ENCODE data around the gene ADAMTS16. TPM values are rescaled to one million over a fixed set of nuclear protein-coding genes. Genes with fewer than 3 reads are reported as not detected.

ADAMTS16 gene
- total and polyA plus RNA-seq, 2 experiments from 2014 or later = 2.8 to 15.4 TPM

DNA sequence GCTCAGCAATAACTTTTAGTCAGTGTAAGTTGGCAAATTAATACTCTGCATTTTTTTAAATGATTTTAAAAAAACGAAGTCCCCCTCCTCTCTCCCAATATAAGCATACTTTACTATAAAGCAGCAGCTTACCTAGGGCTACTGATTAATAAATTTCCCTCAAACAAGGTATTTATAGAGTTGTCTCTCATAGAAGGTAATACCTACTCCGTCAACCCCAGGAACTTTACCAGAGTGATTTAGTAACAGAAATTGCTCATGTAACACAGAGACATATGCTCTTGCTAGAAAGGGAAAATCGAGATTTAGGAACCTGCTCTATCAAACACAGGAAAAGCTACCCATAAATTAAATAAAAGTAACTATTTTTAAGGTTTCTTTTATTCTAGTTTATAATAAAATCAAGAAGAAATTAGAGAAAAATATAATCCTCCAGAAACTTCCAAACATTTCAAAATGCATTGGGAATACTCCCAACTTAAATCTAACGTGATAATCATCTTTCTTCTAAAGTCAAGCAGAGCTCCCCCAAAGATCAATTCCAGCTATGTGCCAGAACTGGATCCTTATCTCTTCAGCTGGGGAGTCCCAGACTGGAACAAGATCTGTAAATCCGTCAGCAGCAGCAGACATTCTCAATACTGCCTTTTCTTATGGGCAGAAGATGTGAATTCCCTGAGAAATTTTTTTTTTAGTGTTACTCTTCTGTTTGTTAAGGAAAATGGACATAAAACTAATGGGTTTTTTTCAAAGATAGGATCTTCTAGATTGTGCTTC lies 69.6 kb downstream of the ADAMTS16 start (continued):
- TF ChIP-seq ZNF114 (CRISPR knock-in tag; IDR thresholded peaks at IDR 0.05) = no peak
- no peak for TF ChIP-seq STAT1 (IDR thresholded peaks at IDR 0.05; ENCODE audit: unreplicated experiment)
- no peak for TF ChIP-seq EZH2 (IDR thresholded peaks at IDR 0.05; ENCODE audit: low read depth, unreplicated experiment)
- TF ChIP-seq ZNF331 (CRISPR knock-in tag; IDR thresholded peaks at IDR 0.05; ENCODE audit: low read depth) = no peak
- TF ChIP-seq, protein P1, sequence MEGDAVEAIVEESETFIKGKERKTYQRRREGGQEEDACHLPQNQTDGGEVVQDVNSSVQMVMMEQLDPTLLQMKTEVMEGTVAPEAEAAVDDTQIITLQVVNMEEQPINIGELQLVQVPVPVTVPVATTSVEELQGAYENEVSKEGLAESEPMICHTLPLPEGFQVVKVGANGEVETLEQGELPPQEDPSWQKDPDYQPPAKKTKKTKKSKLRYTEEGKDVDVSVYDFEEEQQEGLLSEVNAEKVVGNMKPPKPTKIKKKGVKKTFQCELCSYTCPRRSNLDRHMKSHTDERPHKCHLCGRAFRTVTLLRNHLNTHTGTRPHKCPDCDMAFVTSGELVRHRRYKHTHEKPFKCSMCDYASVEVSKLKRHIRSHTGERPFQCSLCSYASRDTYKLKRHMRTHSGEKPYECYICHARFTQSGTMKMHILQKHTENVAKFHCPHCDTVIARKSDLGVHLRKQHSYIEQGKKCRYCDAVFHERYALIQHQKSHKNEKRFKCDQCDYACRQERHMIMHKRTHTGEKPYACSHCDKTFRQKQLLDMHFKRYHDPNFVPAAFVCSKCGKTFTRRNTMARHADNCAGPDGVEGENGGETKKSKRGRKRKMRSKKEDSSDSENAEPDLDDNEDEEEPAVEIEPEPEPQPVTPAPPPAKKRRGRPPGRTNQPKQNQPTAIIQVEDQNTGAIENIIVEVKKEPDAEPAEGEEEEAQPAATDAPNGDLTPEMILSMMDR (conservative IDR thresholded peaks at IDR 0.05; ENCODE audit: low read depth in 2 of 2) = no peak
- TF ChIP-seq CREB1 (CRISPR knock-in tag; IDR thresholded peaks at IDR 0.05; ENCODE audit: low read depth) = no peak
- no peak for TF ChIP-seq NANOG (IDR thresholded peaks at IDR 0.05; ENCODE audit: borderline replicate concordance)
- TF ChIP-seq JUNB (IDR thresholded peaks at IDR 0.05; ENCODE audit: unreplicated experiment) = no peak

DNA sequence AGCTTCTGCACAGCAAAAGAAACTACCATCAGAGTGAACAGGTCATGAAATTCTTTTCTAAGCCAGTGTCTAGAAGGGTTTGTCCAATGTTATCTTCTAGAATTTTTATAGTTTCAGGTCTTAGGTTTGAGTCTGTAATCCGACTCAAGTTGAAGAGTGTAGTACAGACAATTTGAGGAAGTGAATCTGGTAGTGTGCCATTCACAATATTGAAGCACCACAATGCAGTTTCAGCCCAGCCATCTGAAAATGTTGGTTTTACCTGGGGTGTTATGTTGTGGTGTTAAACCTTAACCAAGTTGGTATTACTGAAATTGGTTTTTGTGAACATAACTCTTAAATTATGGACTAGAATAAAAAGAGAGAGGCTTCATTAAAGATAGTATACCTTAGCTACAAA lies 77.2 kb downstream of the ADAMTS16 start:
- ATAC-seq (no peak), DNase-seq (ENCODE audit: low spot score) (no peak)
- H3K36me3 Mint-ChIP-seq (ENCODE audit: low read depth) = no peaks in the 10 kb centered on the region; the same call in 2 of the 3 replicates
- Histone ChIP-seq H3K79me2 (replicated peaks; ENCODE audit: insufficient read depth) (no peaks in the 10 kb centered on the region), H3K4me1 (ENCODE audit: insufficient read depth) (peaks cover 8% of the 10 kb centered on the region; the same call in 1 of the 2 replicates), H3F3A (replicated peaks; ENCODE audit: low read depth) (no peaks in the 10 kb centered on the region), H3K4me2 (no peak overlapping the region), H3K27me3 (ENCODE audit: insufficient read depth) (no peaks in the 10 kb centered on the region), H4K20me1 (replicated peaks; ENCODE audit: insufficient read depth) (no peaks in the 10 kb centered on the region), H2AFZ (no peak overlapping the region), H3K9me2 (ENCODE audit: insufficient read depth) (no peaks in the 10 kb centered on the region), H3K27ac (ENCODE audit: low read depth) (no peak overlapping the region), H3K4me3 (no peak overlapping the region), H3K36me3 (ENCODE audit: insufficient read depth) (0 out of 2 replicates have a peak, but pooled peaks cover 2% of the 10 kb centered on the region)
- no peaks in the 10 kb centered on the region for H3K9me3 Mint-ChIP-seq
- no peak overlapping the region for H3K4me3 Mint-ChIP-seq
- H3K4me1 Mint-ChIP-seq = no peaks in the 10 kb centered on the region; the same call in 2 of the 3 replicates
- H3K27me3 Mint-ChIP-seq (ENCODE audit: insufficient read depth, low read depth, poor library complexity) = peaks cover 2% of the 10 kb centered on the region
- no peak overlapping the region for H3K27ac Mint-ChIP-seq
- TF ChIP-seq, protein P1 (conservative IDR thresholded peaks at IDR 0.05; ENCODE audit: low read depth in 2 of 2) = no peak
- TF ChIP-seq, protein P2, sequence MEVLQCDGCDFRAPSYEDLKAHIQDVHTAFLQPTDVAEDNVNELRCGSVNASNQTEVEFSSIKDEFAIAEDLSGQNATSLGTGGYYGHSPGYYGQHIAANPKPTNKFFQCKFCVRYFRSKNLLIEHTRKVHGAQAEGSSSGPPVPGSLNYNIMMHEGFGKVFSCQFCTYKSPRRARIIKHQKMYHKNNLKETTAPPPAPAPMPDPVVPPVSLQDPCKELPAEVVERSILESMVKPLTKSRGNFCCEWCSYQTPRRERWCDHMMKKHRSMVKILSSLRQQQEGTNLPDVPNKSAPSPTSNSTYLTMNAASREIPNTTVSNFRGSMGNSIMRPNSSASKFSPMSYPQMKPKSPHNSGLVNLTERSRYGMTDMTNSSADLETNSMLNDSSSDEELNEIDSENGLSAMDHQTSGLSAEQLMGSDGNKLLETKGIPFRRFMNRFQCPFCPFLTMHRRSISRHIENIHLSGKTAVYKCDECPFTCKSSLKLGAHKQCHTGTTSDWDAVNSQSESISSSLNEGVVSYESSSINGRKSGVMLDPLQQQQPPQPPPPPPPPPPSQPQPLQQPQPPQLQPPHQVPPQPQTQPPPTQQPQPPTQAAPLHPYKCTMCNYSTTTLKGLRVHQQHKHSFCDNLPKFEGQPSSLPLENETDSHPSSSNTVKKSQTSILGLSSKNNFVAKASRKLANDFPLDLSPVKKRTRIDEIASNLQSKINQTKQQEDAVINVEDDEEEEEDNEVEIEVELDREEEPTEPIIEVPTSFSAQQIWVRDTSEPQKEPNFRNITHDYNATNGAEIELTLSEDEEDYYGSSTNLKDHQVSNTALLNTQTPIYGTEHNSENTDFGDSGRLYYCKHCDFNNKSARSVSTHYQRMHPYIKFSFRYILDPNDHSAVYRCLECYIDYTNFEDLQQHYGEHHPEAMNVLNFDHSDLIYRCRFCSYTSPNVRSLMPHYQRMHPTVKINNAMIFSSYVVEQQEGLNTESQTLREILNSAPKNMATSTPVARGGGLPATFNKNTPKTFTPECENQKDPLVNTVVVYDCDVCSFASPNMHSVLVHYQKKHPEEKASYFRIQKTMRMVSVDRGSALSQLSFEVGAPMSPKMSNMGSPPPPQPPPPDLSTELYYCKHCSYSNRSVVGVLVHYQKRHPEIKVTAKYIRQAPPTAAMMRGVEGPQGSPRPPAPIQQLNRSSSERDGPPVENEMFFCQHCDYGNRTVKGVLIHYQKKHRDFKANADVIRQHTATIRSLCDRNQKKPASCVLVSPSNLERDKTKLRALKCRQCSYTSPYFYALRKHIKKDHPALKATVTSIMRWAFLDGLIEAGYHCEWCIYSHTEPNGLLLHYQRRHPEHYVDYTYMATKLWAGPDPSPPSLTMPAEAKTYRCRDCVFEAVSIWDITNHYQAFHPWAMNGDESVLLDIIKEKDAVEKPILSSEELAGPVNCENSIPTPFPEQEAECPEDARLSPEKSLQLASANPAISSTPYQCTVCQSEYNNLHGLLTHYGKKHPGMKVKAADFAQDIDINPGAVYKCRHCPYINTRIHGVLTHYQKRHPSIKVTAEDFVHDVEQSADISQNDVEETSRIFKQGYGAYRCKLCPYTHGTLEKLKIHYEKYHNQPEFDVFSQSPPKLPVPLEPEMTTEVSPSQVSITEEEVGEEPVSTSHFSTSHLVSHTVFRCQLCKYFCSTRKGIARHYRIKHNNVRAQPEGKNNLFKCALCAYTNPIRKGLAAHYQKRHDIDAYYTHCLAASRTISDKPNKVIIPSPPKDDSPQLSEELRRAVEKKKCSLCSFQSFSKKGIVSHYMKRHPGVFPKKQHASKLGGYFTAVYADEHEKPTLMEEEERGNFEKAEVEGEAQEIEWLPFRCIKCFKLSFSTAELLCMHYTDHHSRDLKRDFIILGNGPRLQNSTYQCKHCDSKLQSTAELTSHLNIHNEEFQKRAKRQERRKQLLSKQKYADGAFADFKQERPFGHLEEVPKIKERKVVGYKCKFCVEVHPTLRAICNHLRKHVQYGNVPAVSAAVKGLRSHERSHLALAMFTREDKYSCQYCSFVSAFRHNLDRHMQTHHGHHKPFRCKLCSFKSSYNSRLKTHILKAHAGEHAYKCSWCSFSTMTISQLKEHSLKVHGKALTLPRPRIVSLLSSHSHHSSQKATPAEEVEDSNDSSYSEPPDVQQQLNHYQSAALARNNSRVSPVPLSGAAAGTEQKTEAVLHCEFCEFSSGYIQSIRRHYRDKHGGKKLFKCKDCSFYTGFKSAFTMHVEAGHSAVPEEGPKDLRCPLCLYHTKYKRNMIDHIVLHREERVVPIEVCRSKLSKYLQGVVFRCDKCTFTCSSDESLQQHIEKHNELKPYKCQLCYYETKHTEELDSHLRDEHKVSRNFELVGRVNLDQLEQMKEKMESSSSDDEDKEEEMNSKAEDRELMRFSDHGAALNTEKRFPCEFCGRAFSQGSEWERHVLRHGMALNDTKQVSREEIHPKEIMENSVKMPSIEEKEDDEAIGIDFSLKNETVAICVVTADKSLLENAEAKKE (CRISPR knock-in tag; IDR thresholded peaks at IDR 0.05) = no peak
- TF ChIP-seq, protein P3, sequence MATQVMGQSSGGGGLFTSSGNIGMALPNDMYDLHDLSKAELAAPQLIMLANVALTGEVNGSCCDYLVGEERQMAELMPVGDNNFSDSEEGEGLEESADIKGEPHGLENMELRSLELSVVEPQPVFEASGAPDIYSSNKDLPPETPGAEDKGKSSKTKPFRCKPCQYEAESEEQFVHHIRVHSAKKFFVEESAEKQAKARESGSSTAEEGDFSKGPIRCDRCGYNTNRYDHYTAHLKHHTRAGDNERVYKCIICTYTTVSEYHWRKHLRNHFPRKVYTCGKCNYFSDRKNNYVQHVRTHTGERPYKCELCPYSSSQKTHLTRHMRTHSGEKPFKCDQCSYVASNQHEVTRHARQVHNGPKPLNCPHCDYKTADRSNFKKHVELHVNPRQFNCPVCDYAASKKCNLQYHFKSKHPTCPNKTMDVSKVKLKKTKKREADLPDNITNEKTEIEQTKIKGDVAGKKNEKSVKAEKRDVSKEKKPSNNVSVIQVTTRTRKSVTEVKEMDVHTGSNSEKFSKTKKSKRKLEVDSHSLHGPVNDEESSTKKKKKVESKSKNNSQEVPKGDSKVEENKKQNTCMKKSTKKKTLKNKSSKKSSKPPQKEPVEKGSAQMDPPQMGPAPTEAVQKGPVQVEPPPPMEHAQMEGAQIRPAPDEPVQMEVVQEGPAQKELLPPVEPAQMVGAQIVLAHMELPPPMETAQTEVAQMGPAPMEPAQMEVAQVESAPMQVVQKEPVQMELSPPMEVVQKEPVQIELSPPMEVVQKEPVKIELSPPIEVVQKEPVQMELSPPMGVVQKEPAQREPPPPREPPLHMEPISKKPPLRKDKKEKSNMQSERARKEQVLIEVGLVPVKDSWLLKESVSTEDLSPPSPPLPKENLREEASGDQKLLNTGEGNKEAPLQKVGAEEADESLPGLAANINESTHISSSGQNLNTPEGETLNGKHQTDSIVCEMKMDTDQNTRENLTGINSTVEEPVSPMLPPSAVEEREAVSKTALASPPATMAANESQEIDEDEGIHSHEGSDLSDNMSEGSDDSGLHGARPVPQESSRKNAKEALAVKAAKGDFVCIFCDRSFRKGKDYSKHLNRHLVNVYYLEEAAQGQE (IDR thresholded peaks at IDR 0.05; ENCODE audit: unreplicated experiment) = no peak
- TF ChIP-seq CREB1 (CRISPR knock-in tag; IDR thresholded peaks at IDR 0.05; ENCODE audit: low read depth) (no peak), ZNF331 (CRISPR knock-in tag; IDR thresholded peaks at IDR 0.05; ENCODE audit: low read depth) (no peak)
